GM19467 (cell line): ENCODE results near the gene KAZN.

ENCODE experiments used
- ATAC-seq: cut with Tn5 transposase; IDR thresholded peaks from one replicate; pipeline ENCODE4 v1.9.1; 2021; ENCODE audit warnings: mild to moderate bottlenecking, moderate library complexity; ENCODE audit not compliant: unreplicated experiment

Gene KAZN

DNA sequence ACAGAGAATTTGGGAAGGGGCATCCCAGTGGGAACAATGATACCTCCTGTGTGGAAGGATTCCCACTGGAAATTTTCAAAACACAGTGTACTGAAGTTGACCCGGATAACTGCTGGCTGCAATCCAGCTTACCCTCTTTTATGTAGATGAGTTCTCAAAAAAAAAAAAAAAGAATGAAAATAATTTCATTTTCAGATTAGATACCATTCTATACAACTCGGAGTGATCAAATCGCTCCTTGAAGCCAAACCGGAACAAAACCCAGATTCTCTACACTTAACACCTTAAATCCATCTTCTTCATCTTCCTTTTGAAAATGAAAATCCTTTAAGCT, 69.1 kb downstream of the KAZN start:
- no peak for ATAC-seq

DNA sequence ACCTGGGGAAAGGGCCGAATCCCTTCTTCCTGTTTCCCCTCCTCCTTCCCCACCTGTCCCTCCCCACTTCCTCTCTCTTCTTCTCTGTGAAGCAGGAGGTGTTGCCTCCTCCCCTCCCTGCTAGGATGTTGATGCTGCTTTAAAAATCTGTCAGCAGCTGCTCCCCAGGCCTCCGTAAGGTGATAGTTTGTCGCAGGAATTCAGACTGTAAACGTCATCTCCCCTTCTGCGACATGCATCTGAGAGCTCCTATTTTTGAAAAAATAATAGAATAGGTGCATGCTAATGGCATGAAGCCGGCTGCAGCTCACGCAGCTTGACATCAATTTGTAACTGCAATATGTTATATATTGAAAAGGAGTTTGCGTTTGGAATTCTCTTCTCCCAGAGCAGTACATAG, 70.1 kb downstream of the KAZN start:
- ATAC-seq, result no peak

DNA sequence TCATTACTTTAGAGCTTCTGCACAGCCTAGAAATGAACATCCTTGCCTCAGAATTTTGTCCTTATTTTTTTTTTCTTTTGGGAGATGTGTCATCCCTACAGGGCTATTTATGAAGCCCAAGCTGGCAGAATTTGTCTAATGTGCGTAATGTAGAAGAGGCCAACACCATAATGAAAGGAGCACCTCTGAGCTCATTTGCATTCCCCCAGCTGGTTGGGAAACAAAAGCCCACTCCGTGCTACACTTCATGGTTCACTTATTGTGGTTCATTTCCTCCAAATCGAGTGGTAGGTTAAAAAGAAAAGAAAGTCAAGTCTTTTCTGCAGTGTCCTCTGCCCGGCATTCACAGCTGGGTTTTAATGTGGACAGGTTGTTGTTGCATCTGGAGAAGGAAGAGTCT, 73.5 kb downstream of the KAZN start:
- ATAC-seq, result no peak

DNA sequence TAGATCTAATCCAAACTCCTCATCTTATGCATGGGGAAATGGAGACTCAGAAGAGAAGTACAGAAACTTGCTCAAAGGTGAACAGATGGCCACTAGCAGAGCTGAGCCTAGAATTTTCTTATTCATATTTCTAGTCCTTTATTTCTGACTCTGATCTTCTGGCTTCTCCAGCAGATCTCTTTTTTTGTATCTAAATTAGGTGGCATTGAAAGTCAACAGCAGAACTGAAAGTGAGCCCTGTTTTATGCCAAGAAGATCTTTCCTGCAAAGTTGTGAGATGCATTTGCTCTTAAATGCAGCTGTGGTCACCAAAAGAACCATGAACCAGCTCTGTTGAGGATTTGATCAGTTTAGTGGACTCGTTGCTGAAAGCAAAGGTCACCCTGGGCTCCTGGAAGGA, 75.5 kb downstream of the KAZN start:
- ATAC-seq, result no peak

DNA sequence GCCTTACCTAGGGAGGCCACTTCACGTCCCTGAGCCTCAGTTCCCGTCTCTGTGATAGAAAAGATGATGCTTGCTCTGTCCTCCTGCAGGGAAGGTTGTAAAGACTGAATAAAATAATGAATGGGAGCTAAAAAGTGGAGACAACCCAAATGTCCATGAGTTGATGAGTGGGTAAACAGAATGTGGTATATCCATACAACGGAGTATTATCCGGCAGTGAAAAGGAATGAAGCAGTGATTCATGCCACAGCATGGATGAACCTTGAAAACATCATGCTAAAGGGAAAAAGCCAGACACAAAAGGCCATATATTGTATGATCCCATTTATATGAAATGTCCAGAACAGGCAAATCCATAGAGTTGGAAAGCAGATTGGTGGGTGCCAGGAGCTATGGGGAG, 77.9 kb downstream of the KAZN start:
- ATAC-seq, result no peak

DNA sequence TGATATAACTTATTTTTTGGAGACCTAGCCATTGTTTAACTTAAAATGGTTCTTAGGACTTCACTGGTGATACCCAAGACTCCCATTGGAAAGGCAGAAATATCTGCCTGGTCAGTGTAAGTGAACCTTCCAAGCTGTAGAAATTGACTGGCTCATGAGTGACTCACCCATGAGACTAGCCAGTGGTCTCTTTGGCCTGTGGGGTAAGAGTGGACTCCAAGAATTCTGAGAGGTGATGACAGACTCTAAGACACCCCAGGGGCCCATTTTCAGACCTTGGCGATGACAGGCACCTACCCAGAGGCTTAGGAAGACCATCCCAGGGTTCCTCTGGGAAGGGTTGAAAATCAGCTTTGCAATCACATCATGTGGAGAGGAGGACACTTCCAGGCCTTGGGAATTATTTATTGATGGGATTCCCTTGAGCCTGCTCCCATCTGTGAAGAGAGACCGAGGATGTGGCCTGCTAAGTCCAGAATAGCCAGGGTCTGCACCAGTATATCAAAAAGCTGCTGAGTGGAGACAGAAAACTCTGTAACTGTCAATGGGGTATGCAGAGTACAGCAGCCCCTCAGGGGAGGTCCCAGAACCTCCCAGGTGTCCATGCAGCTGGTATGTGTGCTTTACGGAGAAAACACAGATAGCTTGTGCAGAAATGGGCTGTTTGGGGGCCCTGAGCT, 78.9 kb downstream of the KAZN start:
- ATAC-seq, result no peak

DNA sequence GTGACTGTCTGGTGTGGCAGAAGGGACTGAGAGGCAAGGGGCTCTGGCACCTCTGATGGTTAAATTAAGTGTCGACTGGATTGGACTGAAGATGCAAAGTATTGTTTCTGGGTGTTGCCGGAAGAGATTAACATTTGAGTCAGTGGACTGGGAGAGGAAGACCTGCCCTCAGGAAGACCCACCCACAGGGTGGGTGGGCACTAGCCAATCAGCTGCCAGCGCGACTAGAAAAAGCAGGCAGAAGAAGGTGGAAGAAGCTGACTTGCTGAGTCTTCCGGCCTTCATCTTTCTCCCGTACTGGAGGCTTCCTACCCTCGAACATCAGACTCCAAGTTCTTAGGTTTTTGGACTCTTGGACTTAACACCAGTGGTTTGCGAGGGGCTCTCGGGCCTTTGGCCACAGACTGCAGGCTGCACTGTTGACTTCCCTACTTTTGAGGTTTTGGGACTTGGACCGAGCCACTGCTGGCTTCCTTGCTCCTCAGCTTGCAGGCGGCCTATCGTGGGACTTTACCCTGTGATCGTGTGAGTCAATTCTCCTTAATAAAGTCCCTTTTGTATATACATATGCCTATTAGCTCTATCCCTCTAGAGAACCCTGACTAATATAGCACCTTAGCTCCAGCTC, 79.6 kb downstream of the KAZN start:
- ATAC-seq, result no peak

DNA sequence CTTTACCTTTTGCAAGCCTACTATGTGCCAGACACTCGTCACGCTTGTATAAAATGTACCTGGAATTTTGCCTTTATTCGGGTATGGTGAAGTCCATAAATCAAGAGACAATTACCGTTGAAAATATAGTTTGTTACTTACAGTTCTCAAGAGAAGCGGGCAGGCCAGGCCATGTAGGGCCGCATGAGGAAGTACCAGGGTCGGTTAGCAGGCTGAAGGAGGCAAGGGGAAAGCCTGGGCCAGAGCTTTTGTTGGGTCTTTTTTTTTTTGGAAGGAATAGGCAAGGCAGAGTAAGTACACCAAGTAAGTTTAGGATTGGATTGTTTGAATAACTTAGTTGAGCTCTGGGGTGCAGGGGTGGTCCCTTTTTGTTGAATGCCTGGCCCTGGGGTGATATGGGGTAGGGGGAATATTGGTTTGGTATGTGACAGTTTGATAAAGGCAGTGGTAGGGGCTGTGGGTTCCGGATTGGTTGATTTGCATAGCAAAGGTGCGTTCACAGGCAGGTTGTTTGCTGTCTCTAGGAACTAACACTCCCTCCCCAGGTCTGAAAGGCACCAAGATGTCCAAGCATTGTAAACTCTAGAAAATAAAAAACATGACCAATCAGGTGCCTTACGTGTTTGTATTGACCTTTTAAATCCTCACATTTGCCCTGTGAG, 80.7 kb downstream of the KAZN start:
- ATAC-seq, result no peak

DNA sequence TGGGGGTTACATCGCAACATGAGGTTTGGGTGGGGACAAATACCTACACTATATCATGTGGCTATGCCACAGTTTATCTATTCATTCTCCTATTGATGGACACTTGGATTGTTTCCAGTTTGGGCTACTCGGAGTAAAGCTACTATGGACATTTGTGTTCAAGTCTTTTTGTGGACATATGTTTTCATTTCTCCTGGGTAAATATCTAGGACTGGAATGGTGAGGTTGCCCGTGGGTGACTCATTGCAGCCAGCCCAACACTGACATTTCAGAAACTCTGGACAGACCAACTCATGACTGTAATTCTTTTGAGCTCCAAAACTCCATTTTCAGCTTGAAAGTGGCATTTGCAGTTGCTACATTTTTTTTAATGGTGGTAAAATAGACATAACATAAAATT, 82.7 kb downstream of the KAZN start:
- ATAC-seq, result no peak

DNA sequence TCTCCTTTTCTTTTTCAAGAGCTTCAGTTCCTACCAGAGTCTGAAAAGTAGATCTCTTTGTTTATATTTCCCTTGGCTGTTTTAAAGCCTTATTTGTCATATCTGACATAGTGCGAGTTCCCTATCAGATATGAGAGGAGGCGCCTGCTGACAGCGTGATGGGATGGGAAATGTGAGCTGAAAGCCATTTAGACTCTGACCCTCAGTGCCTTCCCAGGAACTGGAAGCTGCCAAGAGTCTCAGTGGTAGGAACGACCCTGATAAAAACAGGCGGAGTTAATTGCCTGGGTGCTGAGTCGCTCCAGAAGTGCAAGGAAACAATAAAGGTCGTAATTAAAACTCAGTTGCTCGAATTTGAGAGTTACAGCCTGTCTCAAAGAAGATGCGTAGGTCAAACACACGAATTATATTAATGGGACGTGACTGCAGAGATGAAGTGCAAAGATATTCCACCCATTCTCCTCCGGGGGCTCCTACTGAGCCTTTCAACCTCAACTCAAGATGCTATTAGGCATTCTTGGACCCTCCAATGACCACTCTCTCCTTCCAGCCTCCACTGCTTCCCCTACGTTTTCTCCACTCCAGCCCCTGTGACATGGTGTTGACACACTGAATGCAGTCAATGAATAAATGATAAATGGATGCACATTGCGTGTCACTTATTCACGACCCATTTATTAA, 84.6 kb downstream of the KAZN start:
- no peak for ATAC-seq

DNA sequence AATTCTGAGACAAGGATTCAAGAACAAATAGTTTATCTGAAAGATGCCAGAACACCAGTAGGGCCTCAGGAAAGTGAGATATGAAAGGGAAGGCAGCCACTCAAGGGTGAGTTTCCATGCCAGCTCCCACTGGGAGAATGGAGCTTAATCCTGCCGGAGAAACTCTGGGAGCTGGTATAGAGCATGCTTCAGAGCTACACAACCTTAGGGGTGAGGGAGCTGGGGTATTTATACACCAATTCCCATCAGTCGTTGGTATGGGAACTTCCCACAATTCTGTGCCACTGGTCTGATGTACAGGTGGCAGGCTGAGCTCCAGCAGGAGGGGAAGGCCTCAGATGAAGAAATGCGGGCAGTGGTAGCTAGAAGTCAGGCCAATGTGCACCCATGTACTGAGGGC, 86.6 kb downstream of the KAZN start:
- ATAC-seq, result no peak

DNA sequence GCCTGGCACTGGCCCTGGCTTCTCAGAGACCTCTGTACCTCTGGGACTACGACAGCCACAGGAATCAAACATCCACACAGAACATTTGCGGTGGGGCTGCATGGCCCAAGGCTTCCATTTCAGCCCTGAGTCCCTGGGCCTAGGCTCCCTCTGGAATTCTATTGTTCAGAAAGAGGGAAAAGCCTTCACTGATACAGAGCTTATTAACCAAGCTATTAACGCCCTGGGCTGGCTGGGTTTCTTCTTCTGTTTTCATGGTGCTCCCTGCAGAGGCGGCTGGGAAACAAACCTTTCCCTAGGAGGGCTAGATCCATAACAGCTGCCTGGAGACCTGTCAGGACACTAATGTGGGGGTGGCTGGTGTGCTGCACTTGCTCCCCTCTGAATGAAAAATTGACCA, 88.2 kb downstream of the KAZN start:
- ATAC-seq, result no peak

DNA sequence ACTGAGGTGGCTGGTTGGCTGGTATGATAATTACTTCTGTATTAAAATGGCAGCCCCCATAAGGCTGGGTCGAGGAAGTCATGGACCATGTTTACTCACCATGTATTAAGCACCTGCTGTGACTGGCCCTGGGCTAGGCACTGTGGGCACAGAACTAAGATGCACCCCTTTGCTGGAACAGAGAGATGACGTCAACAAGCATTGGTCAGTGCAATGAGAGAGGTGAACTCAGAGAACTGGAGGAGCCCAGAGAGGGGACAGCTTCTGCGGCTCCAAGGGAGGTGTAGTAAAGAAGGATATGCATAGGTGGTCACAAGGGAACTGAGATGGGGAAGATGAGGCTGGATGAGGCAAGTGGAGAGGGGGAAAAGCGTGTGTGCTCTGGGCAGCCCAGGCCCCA, 88.7 kb downstream of the KAZN start:
- no peak for ATAC-seq

DNA sequence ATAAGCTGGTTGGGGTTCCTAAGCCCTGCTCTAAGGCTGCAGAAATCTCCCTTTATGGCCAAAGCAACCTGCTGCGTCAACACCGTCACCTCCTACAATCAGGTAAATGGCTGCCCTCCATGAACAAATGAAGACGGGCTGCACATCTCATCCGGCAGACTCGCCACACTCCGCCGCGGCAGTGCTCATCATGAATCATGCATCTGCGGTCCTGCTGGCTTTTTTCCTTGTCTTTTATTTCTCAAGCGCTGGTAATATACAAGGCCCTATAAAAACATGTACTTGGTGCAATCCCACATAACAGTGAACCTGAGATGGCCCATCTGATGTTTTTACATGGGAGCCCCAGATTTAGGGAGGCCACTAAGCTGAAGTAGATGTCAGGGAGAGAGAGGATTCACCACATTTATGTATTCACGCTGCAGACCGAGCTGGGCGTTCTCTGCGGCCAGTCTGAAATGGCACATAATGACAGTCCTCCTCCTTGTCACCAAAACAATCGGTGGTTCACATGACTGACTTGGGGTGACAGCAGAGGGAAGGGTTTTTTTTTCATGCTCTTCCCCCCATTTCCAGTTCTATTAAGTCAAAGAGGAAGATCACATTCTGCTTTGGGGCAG, 91.6 kb downstream of the KAZN start:
- no peak for ATAC-seq

DNA sequence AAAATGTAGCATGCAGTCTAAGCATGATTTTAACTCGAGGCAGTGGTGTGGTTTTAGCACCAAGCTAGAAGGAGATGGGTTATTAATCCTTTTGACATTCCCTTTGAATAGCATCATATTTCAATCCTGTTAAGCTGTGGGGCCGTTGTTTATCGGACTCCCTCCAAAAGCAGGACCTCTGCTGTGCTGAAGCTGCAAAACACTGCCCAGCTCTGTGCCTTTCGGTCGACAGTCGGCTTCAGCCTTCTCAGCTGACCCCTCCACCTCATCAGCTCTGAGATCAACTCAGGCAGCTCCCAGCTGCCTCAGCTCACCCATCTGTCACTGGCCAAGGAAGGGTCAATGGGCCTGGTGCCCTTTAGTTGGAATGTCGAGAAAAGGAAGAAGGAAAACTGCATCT, 95.5 kb downstream of the KAZN start:
- no peak for ATAC-seq

DNA sequence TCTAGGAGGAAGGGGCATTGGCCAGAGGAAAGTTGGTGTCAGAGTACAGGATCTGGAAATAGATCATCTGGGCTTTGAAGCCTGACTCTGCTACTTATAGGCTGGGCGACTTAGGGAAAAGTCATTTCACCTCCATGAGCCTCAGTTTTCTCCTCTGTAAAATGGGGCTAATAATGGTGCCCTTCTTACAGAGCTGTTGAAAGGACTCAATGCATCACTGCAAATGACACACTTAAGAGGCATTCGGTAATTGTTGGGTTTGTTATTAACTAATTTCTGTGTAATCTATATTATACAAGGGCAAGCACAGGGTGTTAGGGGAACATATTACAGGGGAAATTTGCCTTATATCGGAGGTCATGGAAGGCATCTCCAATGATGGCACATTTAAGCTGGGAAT, 96.1 kb downstream of the KAZN start:
- no peak for ATAC-seq

DNA sequence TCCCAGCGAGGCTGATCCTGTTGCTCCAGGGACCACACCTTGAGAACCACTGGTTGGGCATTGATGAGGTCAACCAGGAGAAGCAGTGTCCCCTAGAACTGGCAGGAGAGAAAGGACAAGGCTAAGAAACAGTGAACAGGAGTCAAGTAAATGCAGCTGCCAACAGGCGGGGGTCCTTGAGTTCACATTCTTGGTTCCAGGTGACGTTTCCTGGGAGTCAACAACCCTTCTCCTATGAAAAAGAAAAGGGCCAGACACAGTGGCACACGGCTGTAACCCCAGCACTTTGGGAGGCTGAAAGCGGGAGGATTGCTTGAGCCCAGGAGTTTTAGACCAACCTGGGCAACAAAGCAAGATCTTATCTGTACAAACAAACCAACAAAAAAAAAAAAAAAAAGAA, 98.3 kb downstream of the KAZN start:
- no peak for ATAC-seq

DNA sequence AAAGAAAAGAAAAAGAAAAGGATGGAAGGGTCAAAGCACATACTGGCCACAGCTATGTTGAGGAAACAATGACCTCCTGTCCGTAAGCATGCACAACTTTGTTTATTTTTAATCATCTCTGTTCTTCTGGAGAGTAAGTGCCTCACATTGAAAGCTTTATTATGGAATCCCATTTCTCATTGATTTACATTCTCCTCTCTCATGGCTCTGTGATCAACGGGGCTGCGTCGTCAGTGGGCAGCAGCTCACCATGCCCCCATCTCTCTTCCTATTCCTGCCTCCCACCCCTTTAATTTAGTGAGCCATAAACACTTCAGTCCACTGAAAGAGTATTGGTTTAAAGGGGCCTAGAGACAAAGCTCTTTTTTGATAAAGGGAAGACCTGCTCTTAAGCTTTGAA, 98.9 kb downstream of the KAZN start:
- no peak for ATAC-seq

DNA sequence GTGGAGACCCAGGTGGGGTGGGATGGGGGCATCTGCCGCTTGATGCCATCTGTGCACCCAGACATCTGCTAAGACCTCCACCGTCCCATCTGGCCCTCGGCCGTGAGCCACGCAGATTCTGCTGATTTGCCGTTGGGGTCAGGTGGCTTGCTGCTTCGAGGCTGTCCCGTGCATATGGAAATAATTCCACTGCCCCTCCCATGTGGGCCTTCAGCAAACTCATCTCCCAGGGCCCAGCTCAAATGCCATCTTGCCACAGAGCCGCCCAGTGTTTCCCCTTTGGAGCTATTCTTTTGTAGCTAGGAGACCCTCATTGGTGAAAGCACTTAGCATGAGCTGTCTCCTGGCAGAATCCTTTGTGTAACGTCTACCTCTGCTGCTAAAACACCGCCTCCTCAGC, 99.8 kb downstream of the KAZN start:
- ATAC-seq, result no peak

DNA sequence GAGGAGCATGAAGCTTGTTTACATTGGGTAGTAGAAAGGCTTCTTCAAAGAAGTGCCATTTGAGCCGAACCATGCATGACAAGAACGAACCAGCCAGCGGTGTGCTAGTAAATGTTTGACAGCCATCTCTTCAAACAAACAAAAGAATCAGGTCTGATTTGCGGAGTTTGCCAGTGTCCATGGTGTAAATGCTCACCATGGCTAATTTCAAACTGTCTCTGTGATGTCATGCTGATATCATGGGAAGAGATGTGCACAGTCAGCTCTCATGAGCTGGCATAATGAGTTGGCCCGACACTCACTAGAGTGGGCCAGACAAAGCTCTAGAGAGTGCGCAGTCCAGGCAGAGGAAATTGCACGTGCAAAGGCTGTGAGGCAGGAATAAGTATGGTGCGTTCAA, 101.1 kb downstream of the KAZN start:
- no peak for ATAC-seq

DNA sequence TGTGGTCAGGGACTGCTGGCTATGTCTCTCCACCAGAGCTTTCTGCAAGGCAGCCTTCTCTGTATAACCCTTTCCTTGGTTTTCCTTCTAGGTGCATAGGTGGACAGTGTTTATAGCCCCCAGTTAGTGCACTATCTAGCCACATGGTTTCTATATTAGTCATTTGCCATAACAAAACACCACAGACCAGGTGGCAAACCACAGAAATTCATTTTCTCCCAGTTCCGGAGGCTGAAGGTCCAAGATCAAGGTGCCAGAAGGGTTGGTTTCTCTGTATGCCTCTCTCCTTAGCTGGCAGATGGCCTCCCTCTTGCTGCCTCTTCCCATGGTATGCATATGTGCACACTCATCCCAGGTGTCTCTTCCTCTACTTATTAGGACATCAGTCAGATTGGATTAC, 106.4 kb downstream of the KAZN start:
- no peak for ATAC-seq

DNA sequence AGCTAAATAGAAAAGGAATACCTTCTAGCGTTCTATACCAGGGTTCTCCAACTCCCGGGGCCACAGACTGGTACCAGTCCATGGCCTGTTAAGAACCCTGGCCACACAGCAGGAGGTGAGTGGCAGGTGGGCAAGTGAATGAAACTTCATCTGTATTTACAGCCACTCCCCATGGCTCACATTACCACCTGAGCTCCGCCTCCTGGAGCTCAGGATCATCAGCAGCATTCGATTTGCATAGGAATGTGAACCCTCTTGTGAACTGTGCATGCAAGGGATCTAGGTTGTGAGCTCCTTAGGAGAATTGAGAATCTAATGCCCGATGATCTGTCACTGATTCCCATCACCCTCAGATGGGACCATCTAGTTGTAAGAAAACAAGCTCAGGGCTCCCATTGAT, 107.3 kb downstream of the KAZN start:
- no peak for ATAC-seq
